ENCODE measurements around the gene QSOX1. TPM values are rescaled to one million over a fixed set of nuclear protein-coding genes. Genes with fewer than 3 reads are reported as not detected.
A peak's percentile ranks its signal among the peaks of the same experiment; 100 is the strongest.

QSOX1 gene
- total RNA-seq, 2 donors from 2014 or later, result 80.3 to 104 TPM

DNA sequence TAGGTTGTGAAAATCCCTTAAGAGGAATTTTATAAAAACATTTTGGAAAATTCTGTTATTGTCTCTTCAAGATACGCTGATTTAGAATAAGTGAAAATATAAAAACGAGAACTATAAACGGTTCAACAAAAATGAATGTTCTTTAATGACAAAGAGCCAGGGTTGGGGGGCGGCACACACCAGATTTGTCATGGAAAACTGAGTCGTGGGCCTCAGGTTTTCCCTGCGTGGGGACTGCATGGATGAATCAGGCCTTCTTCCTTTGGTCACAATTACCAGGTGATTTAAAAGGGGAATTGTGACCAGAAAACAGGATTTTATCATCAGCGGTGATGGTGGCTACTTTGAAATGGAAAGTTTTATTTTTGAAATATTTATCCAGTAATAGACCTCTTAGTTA is 84.0 kb downstream of the QSOX1 start:
- intact Hi-C loops (cut with DNase I), result no loop called here
- no peak for DNase-seq (ENCODE audit: low spot score)

DNA sequence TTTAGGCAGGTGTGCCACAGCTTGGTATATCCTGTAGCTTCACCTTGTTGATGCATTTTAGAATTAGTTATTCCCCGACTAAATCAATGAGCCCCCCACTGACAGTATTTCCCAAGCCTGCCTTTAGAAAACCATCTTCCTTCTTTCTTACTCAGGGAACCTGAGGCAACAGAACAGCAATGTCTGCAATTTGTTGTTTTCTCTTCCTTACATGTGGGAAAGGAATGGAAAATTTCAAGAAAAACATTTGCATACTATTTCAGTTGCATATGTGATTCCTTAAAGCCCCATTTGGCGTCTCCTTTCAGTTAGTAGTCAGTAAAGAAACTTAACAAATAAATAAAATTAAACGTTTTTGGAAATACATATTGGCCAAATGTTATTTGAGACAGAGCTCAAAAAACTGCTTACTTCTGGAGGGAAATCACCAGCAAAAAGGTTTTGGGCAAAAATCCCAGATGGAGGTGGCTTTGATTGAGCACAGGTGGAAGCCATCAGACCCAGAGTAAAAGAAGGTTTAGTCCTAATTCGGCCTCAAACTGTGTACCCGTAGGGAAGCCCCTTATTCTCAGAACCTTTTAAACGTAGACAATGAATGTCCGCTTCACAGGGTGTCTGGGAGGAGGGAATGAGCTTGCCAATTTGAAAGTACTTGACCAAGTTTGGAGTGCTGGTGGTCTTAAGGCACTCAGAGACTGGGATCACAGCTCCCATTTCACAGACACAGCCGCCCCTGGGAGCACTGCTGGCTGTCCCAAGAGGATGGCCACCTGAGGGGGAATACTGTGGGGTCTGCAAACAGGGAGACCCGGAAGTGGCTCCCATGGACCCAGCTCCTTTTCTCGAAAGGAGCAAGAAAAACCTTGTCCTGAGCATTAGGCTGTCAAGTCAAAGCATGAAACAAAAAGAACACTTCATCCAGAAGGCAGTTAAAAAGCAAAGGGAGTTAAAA is 84.8 kb downstream of the QSOX1 start:
- DNase-seq (ENCODE audit: low spot score), result no peak

DNA sequence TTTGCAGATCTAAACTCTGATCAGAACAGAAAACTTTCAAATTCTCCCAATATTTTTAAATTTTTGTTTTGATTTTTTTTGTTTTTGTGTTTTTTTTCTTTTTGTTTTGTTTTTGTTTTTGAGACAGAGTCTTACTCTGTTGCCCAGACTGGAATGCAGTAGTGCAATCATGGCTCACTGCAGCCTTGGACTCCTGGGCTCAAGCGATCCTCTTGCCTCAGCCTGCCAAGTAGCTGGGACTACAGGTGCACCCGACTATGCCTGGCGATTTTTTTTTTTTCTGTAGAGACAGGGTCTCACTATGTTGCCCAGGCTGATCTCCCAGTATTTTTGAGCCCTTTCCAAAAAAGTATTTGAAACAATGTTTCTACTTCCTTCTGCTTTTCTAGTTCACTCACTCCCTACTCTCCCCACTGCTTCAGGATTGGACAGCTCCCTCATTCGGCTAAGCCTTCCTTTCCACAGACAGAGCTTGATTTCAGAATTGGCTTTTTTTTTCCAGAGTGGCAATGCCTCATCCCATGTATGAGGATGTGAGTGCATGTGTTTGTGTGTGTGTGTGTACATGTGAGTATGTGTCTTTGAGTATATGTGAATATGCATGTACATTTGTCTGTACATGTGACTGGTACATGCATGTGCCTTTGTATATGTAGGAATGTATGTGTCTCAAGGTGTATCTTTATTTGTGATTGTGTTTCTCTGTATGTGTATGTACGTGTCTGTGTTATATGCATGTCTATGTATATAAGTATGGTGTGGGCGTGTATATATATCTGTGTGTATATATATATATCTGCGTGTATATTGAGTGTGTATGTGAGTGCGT is 87.3 kb downstream of the QSOX1 start:
- peak; percentile 3 for DNase-seq (ENCODE audit: low spot score)
- intact Hi-C loops (cut with DNase I), result no loop called here

More for the DNA sequence above, 84.8 kb downstream of the QSOX1 start:
- intact Hi-C loops (cut with DNase I), result no loop called here

DNA sequence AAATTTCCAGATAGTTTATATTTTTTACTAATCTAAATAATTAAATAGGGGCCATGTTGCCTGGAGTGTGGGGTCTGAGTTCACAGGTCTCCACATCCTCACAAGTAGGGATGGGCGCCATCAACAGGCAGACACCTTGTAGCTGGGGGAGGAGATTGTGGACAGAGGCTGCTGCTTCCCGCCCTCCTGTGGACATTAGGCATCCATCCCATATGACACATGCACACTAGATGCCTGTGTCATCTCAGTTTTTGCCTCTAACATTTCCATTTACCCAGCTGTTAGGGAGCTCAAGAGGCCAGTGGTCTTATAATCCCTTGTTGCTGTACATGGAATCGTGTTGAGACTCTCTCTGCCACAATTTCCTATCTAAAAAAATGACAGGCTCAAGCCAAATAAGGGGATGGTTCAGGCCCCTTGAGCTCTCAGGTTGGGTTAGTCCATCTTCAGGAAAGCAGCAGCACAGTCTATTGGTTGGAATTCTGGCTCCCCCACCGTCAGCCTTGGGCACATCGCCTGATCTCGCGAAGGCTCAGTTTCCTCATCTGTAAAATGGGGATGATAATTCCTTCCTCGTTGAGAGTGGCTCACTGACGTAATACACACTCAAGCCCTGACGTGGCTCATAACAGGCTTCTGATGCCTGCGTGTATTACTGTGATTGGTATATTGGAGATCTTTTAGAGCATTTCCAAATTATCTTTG is 89.0 kb downstream of the QSOX1 start:
- intact Hi-C loops (cut with DNase I), result no loop called here
- DNase-seq (ENCODE audit: low spot score), result no peak

DNA sequence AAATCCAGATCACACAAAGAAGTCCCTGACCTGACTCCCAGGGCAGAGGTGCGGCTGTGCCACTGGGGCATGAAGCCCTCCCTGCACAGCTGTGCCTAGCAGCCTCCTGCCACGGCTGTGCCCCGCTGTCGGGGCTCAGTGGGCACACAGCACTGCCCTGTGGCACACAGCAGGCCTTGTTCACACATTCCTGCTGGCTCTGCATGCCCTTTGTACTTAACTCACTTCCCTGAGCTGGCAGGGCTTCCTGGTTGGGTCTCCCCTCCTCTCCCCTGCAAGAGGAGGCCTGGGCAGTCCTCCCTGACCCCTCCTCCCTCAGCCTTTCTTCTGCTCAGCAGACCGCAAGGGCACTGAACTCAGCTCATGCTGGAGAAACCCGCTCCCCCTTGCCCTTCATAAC is 90.2 kb downstream of the QSOX1 start:
- intact Hi-C loops (cut with DNase I), result no loop called here
- no peak for DNase-seq (ENCODE audit: low spot score)

DNA sequence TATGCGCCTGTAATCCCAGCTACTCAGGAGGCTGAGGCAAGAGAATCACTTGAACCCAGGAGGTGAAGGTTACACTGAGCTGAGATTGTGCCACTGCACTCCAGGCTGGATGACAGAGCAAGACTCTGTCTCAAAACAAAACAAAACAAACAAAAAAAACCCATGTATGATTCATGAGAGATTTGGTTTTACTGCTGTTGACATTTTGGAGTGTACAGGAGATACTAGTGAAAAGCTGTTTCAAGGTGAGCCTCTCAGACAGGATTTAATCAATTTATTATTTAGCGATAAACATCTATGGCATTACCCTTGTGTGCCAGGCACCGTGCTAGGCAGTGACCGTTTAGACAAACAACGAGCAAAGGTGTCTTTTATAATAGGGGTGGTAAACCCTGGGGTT is 91.9 kb downstream of the QSOX1 start:
- intact Hi-C loops (cut with DNase I), result no loop called here
- no peak for DNase-seq (ENCODE audit: low spot score)

DNA sequence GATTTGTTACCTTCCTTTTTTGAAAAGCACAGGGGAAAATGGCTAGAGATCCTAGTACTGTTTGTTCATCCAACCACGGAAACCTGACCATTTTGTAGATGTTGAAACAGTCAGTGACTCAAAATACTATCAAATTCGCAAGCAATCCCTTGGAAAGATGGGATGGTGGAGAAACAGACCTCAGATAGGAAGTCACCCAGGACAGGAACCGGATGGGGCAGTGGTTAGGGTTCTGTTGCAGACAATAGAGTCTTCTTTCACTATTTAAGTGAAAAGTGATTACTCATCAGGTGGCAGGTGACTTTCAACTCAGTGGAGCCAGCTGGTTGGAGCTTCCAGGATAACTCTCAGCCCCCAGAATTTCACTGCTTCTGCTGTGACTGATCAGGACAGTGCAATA is 92.4 kb downstream of the QSOX1 start:
- intact Hi-C loops (cut with DNase I), result no loop called here
- DNase-seq (ENCODE audit: low spot score), result peak; percentile 17

DNA sequence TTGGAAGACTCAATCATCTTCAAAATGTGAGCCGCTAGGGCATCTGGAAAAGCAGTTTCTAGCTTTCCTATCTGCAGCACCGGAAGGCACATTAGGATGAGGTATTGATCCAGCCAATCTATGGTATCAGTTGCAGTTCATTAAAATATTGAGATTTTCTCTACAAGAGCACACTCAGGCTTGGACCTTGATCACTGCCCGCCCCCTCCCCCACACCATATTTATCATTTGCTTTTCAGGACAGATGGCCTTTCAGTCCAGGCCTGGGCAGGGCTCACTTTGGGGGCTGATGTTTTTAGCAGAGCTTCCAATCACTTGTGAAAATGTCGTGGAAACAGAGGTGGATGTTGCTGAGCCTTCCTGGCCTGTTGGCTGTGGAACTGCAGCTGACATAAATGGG is 92.9 kb downstream of the QSOX1 start:
- DNase-seq (ENCODE audit: low spot score), result no peak
- intact Hi-C loops (cut with DNase I), result no loop called here

DNA sequence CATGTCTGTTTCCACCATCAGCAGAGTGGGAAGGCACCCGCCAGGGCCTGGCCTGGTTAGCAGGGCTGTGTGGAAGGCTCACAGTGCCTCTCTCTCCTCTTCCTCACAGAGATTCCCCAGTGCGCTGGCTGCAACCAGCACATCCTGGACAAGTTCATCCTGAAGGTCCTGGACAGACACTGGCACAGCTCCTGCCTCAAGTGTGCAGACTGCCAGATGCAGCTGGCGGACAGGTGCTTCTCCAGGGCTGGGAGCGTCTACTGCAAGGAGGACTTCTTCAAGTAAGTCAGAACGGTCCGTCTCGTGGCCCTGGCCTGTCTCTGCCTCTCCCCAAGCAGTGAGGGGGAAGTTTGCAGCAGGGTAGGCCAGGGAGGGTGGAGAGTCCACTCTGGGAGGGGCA is 93.5 kb downstream of the QSOX1 start:
- DNase-seq (ENCODE audit: low spot score), result peak; percentile 69
- intact Hi-C loops (cut with DNase I), result no loop called here

DNA sequence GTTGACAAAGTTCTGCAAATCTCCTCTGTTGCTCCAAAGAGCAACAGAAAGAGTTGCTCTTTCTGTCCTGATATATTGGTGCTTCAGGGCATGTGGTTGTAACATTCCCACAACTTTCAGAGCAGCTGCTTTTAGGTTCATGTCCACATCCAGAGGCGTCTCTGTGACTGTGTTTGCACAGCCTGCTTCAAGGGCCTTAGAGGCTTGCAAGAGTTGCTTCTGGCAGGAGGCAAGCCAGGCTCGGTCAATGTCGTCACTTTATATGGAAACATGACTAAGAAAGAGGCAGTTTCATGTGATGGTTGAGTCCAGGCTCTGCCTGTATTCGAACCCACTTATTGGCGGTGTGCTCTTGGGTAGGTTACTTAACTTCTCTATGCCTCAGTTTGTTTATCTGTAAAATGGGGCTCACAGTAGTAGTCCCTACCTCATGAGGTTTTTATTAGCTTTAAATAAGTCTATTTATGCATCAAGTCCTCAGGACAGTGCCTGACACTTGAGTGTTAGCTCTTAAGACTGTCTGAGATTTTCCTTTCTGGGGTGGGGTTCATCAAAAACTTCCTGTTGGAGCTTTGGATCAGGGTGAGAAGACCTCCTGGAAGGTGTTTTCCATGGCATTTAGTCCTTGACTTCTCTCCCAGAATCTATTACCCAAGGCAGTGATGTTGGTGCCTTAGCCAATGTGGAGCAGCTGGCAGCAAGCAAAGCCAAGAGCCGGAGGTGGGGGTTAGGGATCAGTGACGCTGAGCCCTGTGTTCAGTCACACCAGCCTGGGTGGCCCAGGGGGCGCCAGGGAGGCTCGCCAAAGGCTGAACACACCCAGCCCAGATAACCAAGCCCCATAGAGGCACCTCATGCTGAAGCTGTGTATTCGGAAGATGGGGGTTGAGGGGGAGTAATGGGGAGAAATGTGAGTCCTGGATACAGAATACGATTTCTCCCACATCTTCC is 94.3 kb downstream of the QSOX1 start:
- intact Hi-C loops (cut with DNase I), result no loop called here
- DNase-seq (ENCODE audit: low spot score), result peak; percentile 78

DNA sequence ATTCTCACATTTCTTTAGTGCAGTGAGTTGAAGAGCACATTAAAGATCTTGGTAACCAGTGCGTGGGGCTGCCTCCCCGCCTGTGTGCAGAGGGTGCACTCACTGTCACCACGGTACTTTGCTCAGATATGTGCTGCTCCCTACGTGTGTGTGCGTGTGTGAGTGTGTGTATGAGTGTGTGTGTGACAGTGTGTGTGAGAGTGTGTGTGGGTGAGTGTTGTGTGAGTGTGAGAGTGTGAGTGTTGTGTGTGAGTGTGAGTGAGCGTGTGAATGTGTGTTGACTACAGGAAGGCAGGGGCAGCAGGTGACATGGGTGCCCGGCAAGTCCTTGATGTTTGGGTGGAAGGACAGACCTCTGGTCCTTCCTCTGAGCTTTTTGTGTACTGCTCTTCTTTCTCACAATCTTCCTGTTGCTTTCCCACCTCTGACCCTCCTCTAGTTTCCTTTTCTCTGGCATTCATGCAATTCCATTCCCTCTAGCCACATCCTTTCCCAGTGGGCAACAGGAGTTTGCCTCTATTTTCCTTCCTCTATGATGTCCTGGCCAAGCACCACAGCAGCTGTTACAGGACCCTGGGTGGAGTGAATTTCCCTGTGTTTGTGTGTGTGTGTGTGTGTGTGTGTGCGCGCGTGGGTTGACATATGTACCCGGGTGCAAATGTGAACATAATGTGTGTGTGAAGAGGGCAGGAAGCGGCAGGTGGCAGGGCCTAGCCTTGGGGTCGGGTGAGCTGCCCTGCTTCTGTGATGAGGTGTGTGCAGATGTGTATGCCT is 95.2 kb downstream of the QSOX1 start:
- intact Hi-C loops (cut with DNase I), result loop anchor here (5.0 kb wide), 1 partner anchor 227 kb away; no protein-coding TSS in a partner anchor
- peak; percentile 16 for DNase-seq (ENCODE audit: low spot score)

DNA sequence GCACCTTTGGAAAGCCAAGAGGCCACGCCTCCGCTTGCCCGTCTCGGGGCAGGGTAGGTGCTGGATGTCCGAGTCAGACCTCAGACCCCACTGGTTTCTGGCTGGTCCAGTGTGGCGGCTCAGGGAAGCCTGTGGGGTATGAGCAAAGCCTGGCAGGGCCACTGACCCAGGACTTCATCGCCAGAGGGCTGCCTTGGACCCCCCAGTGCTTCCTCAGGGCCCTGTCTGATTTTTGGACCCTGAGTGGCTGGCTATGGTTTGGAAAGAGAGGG is 95.8 kb downstream of the QSOX1 start:
- intact Hi-C loops (cut with DNase I), result loop anchor here (5.0 kb wide), 1 partner anchor 227 kb away; no protein-coding TSS in a partner anchor
- peak; percentile 42 for DNase-seq (ENCODE audit: low spot score)

DNA sequence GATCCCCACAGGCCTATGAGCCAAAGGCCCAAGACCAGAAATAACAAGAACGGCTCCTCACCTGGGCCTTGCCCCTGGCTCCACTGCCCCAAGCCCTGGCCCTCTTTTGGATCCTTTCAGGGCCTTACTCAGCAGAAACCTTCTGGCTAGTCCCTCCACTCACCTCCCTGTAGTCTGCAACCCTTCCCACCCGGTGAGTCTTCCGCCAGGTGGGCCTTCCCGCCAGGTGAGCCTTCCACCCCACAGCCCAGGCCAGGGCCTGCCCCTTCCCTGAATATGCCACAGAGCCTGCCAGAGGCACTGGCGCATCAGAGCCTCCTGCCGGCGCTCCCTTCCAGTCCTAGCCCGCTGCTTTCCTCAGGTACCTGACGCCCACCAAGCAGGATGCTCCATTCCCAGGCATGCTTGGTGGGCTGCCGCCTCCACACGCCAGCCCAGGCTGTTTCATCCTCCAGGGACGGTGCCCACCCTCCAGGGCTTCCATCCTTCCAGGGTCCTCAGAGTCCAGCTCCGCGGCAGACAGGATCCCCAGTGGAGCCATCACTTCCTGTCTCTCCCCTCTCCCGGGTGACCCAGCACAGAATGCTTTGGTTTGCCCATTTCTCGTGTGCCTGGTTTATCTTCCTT is 96.3 kb downstream of the QSOX1 start:
- peak; percentile 77 for DNase-seq (ENCODE audit: low spot score)
- intact Hi-C loops (cut with DNase I), result loop anchor here (5.0 kb wide), 1 partner anchor 226 kb away; no protein-coding TSS in a partner anchor

DNA sequence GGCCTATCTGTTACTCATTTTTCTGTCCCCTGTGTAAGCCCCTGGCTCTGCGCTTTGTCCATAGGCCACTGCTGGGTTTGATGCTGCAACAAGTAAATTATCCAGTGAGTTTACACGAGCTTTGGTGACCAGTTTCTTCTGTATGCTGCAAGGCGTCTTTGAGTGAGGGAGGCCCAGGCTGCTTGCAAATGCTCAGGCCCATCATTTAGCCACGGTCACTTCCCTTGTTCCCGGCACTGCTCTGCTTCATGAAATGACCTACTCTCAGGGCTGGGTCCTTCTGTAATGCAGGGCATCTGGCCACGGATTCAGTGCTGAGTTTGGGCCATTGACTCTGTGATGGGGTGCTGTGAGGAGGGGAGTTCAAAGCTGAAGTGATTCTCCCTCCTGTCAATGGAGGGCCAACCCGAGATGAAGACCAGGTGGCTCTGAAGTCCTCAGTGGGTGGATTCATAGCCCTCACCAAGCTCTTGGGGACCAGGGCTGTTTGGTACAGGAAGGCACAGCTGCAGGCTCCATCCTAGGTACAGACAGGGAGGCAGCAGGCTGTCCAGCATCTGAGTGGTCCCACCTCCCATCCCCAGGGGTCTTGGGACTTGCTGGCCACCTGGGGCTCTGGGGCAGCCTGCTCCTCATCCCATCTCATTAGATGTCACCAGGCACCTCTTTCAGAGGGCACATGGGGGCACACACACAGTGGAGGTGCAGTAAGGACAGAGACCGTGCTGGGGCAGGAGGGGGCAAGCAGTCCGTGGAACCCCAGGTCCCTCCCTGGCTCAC is 97.0 kb downstream of the QSOX1 start:
- intact Hi-C loops (cut with DNase I), result loop anchor here (5.0 kb wide), 1 partner anchor 226 kb away; no protein-coding TSS in a partner anchor
- peak; percentile 51 for DNase-seq (ENCODE audit: low spot score)

DNA sequence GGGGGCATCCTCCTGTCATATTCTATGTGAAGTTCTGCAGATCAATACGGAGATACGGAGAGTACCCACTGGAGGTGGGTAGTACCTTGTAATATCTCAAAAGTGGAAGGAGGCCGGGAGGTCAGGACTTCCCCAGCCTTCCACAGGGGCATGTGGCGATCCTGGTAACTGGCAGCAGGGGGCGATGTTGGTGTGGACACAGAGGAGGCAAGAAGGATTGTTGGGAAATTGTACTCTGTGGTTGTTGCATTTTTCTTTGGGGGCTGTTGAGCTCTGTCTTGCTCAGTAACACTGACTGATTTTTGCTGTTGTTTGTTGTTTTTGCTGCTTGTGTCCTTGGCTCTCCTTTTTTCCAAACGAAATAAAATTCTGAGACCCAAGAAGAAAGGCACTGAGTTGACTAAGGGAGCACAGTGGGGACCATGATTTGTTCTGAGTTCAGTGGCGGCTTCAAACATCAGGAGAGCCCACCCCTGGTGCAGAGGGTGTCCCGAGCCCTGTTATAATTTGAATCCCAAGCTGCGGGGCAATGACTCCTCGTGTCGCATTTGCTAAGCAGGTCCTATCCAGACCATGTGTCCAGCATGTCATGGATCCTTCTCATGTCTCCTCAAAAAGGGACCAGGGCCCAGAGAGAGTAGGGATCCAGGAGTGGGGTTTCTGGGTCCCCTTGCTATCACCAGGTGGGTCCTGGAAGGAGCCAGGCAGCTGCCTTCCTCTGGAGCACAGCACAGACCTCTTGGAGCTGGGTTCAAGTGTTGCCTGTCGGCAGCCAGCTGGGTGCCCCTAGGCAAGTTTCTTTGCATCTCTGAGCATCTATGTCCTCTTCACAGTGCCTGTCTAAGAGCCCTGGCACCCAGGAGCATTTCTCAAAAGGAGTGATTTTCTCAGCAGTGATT is 98.2 kb downstream of the QSOX1 start:
- peak; percentile 92 for DNase-seq (ENCODE audit: low spot score)
- intact Hi-C loops (cut with DNase I), result loop anchor here (5.0 kb wide), 1 partner anchor 224 kb away; no protein-coding TSS in a partner anchor
